COLO668 (cell line): Measurements from ENCODE around the gene KCNQ1OT1.
A peak's percentile ranks its signal among the peaks of the same experiment; 100 is the strongest.

Experiments used
- DNase-seq: peaks from one replicate; lab custom pipeline; 2025; ENCODE audit not compliant: unreplicated experiment; lab: John Stamatoyannopoulos, UW

Gene KCNQ1OT1

DNA sequence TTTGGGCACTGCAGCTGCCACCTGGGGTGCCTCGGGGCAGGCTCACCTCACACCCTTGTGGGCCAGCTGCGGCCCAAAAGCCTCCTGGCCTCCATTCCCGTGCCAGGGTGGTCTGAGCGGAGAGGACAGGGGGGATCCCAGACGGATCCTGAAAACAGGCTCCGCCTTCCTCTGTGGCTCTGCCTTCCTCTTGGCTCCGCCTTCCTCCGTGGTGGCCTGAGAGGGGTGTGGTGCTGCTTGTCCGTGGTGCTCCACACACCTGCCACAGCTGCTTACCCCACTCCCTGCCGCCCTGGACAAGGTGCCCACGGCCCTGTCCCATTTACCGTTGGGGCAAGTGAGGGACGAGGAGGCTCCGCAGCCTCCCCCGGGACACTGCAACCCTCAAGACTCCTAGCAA, 23.2 kb upstream of the KCNQ1OT1 start:
- DNase-seq: peak; percentile 12

DNA sequence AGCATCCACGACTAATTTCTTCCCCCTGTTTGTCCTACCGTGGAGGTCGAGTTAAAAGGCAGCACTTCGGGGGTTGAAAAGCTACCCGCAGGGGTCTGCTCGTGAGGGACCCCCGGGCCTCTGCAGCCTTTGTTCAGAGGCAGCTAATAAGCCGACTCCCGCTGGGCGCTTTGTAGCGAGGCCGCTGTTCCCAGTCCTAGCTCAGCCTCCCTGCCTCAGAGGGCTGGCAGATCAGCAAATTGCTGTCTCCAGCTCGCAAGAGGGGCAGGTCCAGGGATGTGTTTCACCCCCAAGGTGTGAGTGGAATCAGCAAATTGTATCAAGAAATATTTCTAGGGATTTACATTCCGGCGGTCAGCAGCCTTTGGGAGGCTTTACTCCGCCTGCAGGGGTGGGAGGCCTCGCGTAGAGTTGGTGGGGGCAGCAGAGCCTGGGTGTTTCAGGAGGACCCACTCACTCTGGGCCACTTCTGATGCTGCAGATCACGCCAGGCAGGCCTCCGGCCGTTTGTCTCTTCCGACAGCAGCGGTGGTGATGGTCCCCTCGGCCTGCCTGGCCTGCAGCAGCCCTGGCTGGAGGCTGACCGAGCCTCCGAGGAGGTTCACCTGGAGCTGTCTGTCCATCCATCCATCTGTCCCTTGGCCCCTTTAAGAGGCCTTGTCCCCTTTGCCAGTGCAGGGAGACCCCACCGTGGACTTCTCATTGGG, 21.6 kb upstream of the KCNQ1OT1 start:
- DNase-seq: no peak

DNA sequence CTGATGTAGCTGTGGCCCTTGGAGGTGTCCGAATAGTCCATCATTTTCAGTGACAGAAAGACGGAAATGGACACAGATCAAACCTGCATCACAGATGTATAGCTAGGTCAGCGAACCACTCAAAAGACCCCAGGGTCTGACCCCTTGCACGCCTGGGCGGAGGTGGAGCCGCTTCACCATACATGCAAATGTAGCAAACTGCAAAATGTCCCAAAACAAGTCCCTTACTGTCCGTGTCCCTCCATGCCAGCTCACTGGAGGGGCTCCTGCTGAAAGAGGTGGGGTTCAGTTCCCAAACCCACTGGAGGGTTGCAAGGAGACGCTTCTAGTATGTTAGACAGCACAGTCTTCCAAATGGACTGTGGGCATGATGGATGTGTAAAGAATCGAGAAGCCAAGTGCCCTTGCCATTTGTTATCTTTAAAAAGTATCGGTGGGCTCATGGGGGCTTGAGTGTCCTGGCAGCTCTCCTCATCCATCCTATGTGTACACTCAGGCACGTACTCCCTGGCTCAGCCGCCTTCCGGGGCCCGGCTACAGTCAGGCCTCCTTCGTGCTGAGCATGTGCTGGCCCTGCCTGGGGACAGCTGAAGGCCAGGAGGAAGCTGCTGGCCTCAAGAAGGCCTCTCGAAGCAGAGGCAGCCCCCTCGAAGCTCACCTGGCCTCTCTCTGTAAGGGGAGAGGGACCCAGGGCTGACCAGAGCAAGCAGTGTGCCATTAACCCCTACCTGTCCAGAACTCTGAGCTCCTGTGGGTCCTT, 20.2 kb upstream of the KCNQ1OT1 start:
- no peak for DNase-seq

DNA sequence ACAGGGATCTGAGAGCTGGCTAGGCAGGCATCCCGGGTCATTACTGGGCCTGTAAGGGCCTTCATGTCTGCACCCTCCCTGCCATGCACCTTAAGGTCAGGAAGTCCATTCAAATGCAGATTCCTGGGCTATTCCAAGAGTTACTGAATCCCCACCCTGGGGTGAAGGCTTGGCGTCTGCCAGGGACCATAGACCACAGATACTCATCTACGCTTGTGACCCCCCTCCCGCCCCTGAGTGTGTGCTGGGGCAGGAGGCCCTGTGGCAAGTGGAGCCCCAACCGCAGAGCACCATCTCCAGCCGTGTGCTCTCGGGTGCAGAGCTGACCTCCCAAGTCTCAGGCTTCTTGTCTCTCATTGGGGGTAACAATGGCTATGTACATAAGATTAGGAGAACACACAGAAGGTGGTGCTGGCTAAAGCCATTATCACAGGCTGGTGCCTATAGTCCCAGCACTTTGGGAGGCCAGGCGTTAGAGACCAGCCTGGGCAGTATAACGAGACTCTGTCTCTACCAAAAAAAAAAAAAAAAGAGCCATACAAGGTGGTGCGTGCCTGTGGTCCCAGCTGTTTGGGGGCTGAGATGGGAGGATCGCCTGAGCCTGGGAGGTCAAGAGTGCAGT, 19.1 kb upstream of the KCNQ1OT1 start:
- no peak for DNase-seq

DNA sequence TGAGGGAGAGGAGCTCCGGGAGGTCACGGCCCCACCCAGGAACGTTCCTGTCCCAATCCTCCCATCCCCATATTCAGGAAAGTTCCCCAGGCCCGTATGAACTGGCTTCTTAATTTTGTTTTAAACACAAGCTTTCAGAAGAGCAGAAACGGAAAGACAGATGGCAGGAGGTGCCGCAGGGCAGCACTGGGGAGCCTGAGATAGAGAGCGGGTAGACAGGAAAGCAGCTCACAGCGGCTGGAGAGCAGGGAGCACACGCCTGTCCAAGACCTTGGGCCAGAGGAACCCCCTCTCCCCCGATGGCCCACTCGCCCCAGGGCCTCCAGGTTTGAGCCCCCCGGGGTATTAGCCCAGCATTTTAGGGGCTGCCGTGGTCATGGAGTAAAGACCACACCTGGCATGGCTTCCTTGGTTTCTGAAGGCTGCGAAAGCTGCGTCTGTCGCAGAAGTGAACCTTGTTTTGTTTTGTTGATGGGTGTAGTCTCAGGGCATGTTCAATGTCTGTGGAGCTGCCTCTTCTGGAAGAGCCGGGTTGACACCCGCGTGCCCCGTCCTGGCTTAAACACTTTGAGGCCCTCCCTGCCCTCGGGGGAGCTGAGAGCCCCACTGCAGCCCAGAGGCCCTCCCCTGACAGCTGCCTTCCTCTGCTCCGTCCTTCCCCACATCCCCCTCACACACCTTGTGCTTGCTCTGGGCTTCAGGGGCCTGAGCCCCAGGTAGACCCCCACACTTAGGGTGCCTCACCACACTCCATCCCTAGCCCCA, 17.9 kb upstream of the KCNQ1OT1 start:
- no peak for DNase-seq

DNA sequence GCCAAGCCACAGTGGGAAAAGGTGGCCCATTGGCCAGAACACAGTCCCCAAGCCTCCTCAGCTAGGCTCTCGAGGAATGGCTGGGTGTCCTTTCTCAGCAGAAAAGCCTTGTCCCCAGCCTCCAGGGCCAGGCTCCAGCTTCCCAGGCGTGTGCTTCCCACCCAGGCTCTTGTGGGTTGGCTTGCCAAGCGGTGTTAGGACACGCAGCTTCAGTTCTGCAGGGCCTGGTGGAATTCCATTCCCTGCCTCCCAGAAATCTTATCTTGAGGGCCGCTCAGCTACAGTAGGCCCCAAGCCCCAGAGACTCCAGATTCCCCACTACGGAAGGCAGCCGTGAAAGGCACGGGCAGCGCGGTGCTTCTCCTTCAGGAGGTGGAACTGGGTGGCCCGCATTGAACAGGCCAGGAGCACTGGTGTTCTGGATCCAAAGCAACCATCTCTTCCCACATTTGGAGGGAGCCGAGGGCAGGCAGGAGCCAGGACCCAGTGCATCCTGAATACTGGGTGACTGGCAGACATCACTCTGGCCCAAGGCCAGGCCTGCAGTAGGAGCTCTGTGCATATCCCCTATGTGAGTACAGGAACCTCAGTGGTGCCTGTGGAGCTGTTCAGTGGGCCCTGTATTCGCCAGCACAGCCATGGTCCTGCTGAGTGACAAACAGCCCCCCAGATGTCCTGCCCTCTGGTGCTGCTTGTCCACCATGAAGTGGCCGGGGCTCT, 16.7 kb upstream of the KCNQ1OT1 start:
- no peak for DNase-seq

DNA sequence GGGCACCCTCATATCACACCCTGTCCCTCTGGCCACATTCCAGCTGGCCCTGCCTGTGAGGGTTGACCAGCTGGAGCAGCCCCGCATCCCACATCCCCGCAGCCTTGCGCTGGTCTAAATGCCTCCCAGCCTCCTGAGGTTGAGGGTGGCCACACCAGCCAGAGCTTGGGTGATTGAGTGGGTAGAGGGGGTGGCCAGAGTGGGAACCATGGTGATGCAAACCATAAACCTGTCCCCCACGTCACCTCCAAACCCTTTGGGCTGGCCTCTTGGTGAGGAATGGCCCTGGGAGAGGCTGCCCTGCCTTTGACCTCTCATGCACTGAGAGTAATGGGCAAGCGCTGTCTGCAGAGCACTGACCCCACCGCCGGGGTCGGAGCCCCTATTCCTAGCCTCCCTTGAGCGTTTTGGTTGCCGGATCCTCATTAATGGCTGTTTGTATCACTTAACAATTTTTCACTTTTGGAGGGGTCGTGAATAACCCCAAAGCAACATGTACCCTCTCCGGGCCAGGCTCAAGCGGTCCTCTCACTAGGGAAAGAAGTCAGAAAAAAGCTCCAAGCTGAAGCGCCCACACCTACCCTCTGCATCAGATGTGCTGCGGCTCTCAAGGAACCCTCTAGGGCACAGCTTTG, 16.0 kb upstream of the KCNQ1OT1 start:
- DNase-seq: no peak

DNA sequence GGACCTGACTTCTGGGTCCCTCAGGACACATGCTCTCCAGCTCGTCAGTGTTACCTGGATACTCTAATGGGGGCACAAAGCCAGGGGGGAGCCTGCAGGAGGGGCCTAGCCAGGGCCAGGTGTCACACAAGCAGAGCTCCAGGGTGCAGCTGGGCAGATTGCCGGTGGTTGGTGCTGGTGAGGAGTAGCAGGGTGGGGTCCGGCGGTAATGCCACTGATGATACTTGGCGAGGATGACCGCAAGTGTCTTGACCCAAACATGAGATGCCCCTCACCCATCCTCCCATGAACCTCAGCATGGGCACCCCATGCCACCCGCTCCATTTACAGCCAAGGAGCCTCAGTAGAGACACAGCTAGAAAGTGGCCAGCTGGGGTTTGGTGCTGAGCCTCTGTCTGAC, 15.1 kb upstream of the KCNQ1OT1 start:
- DNase-seq: no peak

DNA sequence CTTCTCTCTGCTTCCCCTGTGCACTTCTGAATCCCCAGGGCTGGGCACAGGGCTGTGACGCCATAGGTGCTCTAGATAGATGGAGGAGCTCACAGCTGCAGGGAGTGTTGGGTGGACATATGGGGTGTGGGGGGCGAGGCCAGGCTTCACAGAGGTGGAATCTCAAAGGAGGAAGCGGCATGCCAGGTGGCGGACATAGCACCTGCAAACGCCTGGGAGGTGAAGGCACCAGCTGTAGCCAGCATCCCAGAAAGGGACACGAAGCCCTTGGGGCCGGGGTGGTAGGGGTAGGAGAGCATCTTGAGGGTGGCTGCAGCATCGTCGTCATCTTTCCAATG, 14.6 kb upstream of the KCNQ1OT1 start:
- DNase-seq: no peak

DNA sequence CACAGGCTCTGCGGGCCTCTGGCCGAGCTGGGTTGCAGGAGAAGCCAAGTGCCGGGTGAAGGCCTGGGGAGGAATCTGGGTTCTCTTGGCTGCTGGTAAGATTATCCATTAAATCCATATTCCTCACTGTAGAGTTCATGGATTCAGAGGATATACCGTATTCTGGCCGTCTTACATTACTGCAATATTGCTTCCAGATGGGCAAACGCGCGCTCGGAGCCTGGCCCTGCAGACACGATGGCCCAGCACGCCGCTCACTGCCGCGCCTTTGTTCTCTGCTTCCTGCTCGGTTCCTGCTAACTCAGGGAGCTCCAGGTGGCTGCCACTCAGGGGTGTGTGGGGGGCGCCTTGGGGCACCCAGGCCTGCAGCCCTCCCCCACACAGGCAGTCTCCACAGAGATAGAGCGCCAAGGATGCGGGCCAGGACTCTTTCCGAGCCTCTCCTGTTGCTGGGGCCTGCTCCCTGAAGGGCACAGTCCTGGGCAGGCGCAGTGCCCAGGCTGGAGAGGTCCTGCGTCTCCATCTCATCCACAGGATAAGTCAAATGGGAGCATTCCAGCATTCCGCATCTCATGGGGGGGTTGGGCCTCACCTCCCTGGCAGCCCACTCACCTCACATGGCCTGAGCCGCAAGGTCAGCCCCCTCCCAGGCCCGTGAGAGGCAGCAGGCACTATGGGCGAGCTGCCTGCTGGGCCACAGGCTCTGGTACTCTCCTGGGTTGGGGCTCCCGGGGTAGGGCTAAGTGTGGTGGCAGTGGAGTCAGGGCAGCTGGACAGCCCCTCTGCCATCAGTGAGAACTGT, 14.1 kb upstream of the KCNQ1OT1 start:
- no peak for DNase-seq

DNA sequence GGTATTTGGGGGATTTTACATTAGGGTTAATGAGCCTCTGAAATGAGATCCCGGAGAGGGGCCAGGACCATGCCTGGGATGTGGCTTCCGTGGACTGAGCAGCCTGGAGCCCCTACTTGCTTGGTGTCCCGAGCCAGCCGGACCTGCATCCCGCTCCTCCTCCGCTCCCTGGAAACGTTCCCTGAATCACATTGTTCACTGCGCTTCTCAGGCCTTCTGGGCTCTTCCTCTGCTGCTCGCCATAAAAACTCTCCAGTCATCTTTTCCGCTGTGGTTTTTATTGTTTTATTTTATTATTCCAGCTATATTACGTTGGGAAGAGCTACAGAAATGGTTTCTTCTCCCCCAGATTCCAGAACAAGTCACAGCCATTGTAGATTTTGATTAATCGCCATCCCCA, 13.3 kb upstream of the KCNQ1OT1 start:
- no peak for DNase-seq

DNA sequence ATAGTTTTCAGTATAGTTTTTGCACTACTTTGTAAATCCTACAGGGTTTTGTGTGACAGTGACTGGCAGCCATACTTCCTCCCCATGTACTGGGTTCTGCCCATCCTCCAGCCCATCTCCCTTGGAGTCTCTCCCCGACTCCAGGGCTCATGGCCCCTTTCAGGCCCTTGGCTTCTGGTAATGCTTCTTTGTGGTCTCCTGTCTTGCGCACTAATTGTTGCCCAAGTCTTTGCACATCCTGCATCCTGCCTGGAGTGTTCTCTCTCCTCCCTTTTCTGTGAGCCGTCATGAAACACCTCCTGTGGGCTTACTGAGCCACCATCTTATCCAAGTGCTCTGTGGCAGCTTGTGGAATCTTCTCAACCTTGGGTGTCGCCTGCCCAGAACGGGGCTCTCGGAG, 11.4 kb upstream of the KCNQ1OT1 start:
- no peak for DNase-seq

DNA sequence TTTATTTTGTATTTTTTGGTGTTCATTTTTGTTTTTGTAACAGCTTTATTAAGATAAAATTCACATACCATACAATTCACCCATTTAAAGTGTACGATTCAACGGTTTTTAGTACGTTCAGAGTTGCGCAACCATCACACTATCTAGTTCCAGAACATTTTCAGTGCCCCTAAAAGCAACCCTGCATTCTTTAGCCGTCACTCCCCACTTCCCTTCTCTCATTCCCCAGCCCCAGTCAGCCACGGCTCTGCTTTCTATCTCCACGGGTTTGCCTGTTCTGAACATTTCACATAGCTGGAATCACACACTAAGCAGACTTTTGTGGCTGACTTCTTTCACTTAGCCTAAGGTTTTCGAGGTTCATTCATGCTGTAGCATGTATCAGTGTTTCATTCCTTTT, 9.6 kb upstream of the KCNQ1OT1 start:
- DNase-seq: no peak

DNA sequence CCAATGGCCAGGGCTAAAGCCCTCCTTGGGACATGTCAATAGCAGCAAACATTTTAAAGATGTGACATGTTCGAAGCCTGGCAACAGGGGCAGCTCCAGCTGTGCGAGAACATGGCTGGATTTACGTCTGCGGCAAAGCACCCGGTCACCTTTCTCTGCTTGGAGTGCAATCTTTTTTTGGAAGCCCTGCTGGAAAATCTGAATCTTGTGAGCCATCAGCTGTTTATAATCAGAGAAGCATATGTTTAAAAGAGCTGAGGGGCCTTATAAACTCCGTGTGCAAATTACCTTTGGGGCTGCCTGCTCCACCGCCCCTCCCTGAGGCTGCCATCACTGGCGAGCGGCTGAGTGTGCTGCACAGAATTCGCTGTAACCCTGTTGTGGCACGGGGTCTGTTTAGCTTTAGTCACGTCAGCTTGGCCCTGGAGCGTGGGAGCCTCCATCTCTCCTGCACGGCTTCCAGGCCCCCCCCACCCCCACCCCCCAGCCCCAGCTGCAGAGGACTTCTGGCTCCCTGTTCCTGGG, 9.0 kb upstream of the KCNQ1OT1 start:
- DNase-seq: no peak

DNA sequence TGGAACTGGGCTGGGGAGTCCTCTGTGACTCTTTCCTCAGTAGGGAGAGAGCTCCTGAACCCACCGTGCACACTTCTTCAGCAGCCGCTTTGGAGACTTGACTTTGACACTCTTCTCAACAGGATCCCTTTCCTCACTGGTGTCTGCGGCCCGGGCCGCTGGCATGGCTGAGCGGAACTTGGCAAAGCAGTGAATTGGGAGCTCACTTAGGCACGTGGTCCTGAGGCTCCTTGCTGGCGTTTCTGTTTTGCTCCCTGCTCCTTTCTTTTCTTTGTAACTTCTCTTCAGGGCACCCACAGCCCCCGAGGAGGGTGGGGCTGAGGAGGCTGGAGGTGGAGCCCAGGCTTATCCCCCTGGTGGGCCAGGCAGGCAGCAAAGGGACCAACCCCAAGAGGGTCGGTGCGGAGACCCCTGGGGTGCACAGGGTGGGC, 8.4 kb upstream of the KCNQ1OT1 start:
- DNase-seq: no peak

DNA sequence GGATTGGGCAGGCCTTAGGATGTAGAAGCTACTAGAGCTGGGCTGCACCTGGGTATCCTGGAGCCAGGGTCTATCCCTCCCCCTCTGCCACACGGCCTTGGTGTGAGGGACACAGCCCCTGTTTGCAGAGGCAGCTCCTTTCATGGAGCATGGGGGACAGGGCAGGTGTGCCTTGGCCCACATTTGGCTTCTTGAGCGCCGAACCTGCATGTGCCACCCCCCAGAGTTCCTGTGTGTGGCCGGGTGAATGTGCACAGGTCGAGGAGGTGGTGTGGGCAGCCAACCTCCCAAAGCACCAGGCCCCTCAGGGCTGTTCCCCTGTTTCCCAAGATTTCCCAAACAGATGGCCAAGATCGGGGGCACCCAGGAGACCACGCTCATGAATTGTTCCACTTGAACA, 7.9 kb upstream of the KCNQ1OT1 start:
- DNase-seq: no peak

DNA sequence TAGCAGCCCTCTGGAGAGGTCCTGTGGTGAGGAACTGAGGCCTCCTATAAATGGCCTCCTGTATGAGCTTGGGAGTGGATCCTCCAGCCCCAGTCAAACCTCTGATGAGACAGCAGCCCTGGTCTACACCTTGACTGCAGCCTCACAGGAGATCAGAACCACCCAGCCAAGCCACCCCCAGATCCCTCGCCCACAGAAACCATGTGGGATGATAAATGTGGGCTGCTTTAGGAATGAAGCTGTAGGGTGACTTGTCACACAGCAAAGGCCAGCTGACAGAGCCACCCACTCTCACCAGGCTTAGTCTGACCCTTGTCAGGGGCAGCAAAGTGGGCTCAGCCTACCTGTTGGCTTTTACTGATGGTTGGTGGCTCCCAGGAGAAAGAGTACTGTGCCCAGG, 6.5 kb upstream of the KCNQ1OT1 start:
- no peak for DNase-seq

DNA sequence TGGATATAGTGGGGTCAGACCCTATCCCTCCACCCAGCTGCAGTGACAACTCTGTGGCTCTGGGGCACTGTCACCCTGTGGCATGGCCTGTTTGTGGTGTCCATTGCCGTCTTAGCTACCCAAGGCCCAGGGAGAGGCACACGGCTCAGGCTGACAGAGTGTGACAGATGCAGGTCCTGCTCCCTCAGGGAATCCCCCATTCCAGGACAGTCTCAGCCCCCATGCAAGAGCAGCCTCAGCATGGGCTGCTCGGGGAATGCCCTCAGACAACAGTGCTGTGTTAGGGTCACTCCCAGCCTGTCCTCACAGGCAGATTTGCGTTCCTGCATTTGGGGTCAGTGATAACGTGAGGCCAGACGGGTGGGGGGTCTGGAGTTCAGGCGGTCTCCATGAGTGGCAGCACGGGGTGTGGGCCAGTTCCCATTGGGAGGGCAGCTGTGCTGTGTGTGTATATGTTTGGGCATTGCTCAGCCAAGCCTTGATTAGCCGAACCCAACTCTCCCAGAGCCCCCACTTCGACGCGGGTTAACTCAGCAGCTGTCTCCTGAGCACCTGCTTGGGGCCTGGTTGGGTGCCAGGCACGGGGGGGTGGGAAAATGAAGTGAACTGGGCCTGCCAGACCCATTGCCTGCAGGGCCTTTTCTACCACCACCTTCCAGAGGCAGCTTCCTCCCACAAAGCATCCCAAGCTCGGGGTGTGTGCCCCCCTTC, 5.3 kb upstream of the KCNQ1OT1 start:
- DNase-seq: no peak

DNA sequence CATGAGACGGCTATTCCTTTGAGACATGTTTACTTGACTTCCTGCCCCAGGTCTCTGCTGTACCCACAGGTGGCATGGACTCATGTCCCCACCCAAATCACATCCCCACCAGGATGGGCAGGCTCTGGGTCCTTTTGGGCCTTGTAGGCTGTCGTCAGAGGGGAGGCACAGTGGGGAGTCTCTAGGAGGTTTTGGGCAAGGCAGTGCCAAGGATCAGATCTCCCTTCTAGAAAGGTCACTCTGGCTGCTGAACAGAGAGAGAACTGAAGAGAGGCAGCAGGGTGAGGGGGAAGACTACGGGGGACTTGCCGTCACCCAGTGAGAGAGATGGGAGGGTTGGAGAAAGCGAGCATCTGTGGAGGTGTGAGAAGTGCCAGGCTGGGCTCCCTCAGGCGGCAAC, 4.6 kb upstream of the KCNQ1OT1 start:
- DNase-seq: no peak
